ENCODE measurements around the gene MARCHF2.
"Not testable (repeated sequence)": the region's sequence is repeated elsewhere in the genome, so short reads cannot be mapped to it uniquely, and the experiment has no call there.

- not testable (repeated sequence) for TF ChIP-seq POLR2A, CTCF (IDR thresholded peaks at IDR 0.05)
Observed at GRCh38 chr19:8385103-8385502, 28.0 kb upstream of the MARCHF2 start.
